HepG2 (cell line): Measurements from ENCODE around the gene EPHB3. TPM values are rescaled to one million over a fixed set of nuclear protein-coding genes. Genes with fewer than 3 reads are reported as not detected.

Source experiments
- ATAC-seq: fragments of 200-7000 bp; cut with Tn5 transposase; 3 replicates; pipeline ENCODE4 v1.9.1; 2020; ENCODE audit warnings: mild to moderate bottlenecking, moderate library complexity
- BruUV-seq: library from RNA; stranded (reverse); fragments of 400-500 nt; replicated peaks from 2 replicates; lab custom pipeline; 2021; lab: Mats Ljungman, UMichigan
- CTCF ChIA-PET: fragments of 300-600 bp; formaldehyde crosslinking; extraction: SDS; loops from one replicate; lab custom pipeline; 2021; ENCODE audit warnings: low total read pairs, inconsistent platforms, low intra/inter-chr PET ratio; lab: Yijun Ruan, JAX
- POLR2A ChIA-PET: fragments of 350-600 bp; sonication (Branson Sonifier 250); formaldehyde crosslinking; loops from one replicate; lab custom pipeline; 2020; ENCODE audit warnings: antibody characterized with exemption, inconsistent platforms; lab: Yijun Ruan, JAX
- DNase-seq: peaks from one replicate; pipeline ENCODE4 v3.0.0-alpha.2; 2015; ENCODE audit warnings: low spot score
- FAIRE-seq: peaks from 3 replicates; lab custom pipeline; 2011; peaks lifted over from hg19 to GRCh38; lab: Jason Lieb, UNC
- H2AFZ ChIP-seq: one replicate; pipeline ENCODE4 v1.6.1; 2011; ENCODE audit warnings: low read length, inconsistent platforms
- H3K27ac ChIP-seq: fragments of 300-600 bp; 3 replicates; pipeline ENCODE4 v1.8.0; 2011; ENCODE audit warnings: mixed run types, mild to moderate bottlenecking, mixed read lengths, low read length, inconsistent platforms; ENCODE audit not compliant: insufficient read depth; ENCODE audit errors: extremely low read length
- H3K27me3 ChIP-seq, 2 experiments: fragments of 200-600 bp in 1 of 2; 2 replicates in 1 of 2; 3 replicates in 1 of 2; pipeline versions ENCODE4 v1.6.0 to v1.8.0; 2011; ENCODE audit warnings: low read length in 2 of 2, mild to moderate bottlenecking in 2 of 2, moderate library complexity in 2 of 2, inconsistent platforms in 1 of 2; ENCODE audit not compliant: insufficient read depth in 2 of 2, control insufficient read depth in 1 of 2
- H3K36me3 ChIP-seq, 2 experiments: fragments of 200-600 bp in 1 of 2; replicated peaks in 1 of 2; 2 replicates in 1 of 2; 3 replicates in 1 of 2; pipeline versions ENCODE4 v1.5.1 to v1.8.0; 2011; ENCODE audit warnings: low read length in 2 of 2, inconsistent platforms in 1 of 2; ENCODE audit not compliant: insufficient read depth in 2 of 2, control insufficient read depth in 1 of 2
- H3K4me1 ChIP-seq: 2 replicates; pipeline ENCODE4 v1.5.1; 2012; ENCODE audit warnings: low read length, inconsistent platforms; ENCODE audit not compliant: insufficient read depth
- H3K4me2 ChIP-seq: 2 replicates; pipeline ENCODE4 v1.6.0; 2011; ENCODE audit warnings: low read depth, low read length, inconsistent platforms
- H3K4me3 ChIP-seq, 3 experiments: fragments of 200-600 bp in 1 of 3; sonication (generic), shearing (Covaris generic) in 1 of 3; replicated peaks in 1 of 3; 2 replicates each; pipeline ENCODE4 v1.5.1; 2011 to 2016; ENCODE audit warnings: low read length in 3 of 3, inconsistent platforms in 2 of 3, low read depth in 2 of 3, mild to moderate bottlenecking in 2 of 3, control low read depth in 1 of 3, mixed read lengths in 1 of 3; ENCODE audit not compliant: insufficient read depth in 1 of 3
- H3K79me2 ChIP-seq: one replicate; pipeline ENCODE4 v1.6.1; 2011; ENCODE audit warnings: low read length, inconsistent platforms; ENCODE audit not compliant: insufficient read depth
- H3K9ac ChIP-seq: 2 replicates; pipeline ENCODE4 v1.6.0; 2011; ENCODE audit warnings: mild to moderate bottlenecking, low read depth, low read length, inconsistent platforms; ENCODE audit not compliant: insufficient read depth
- H3K9me3 ChIP-seq: 2 replicates; pipeline ENCODE4 v1.5.1; 2012; ENCODE audit warnings: mild to moderate bottlenecking, low read length
- H4K20me1 ChIP-seq: 2 replicates; pipeline ENCODE4 v1.6.0; 2011; ENCODE audit warnings: inconsistent platforms, mild to moderate bottlenecking, low read length, moderate library complexity; ENCODE audit not compliant: insufficient read depth
- ATF7-NPFF ChIP-seq: sonication (generic); formaldehyde crosslinking; IDR thresholded peaks from 2 replicates; pipeline ENCODE4 v1.8.1; 2023; ENCODE audit warnings: mild to moderate bottlenecking, low read depth, missing genetic modification reagents, moderate library complexity
- GATAD2A ChIP-seq: IDR thresholded peaks from 2 replicates; pipeline ENCODE4 v1.6.1; 2016
- KDM6A ChIP-seq: IDR thresholded peaks from 2 replicates; pipeline ENCODE4 v1.6.1; 2016; ENCODE audit warnings: low read depth
- MEIS2 ChIP-seq: sonication (generic); formaldehyde crosslinking; IDR thresholded peaks from 2 replicates; pipeline ENCODE4 v1.9.0; 2021; ENCODE audit warnings: mild to moderate bottlenecking, missing genetic modification reagents
- SUZ12 ChIP-seq: fragments of 150-350 bp; IDR thresholded peaks from 2 replicates; pipeline ENCODE4 v1.6.1; 2014; ENCODE audit warnings: low read depth, low read length
- ZFYVE20 ChIP-seq: sonication (generic); formaldehyde crosslinking; IDR thresholded peaks from 2 replicates; pipeline ENCODE4 v1.8.0; 2023; ENCODE audit warnings: low read depth, mild to moderate bottlenecking, moderate library complexity, missing genetic modification reagents, borderline replicate concordance
- WGBS: methylation state at CpG from one replicate; pipeline ENCODE4 v1.1.6; 2017; ENCODE audit warnings: low lambda C conversion rate; 5-methylcytosine and 5-hydroxymethylcytosine counted together
- in situ Hi-C: cut with HindIII; loops from 2 replicates; pipeline ENCODE4 v1.10.0; 2017; ENCODE audit warnings: low pct_unique_long_range_greater_than_20kb; ENCODE audit not compliant: extremely low pct_ligation_motif_present
- intact Hi-C: fragments of 100-400 bp; cut with micrococcal nuclease; formaldehyde crosslinking; loops from one replicate; pipeline ENCODE4 v1.10.0; 2022; ENCODE audit not compliant: unreplicated experiment
- polyA plus RNA-seq, 8 experiments: library from polyadenylated mRNA; depleted of rRNA in 3 of 8; stranded (reverse) in 7 of 8; unstranded in 1 of 8; fragments of >200 nt; fragmentation: Illumina TruSeq in 4 of 8; extraction: Trizol in 4 of 8; gene quantifications; 2 replicates each; pipeline versions ENCODE4 v1.2.1 to v1.2.3, GENCODE V29; 2011 to 2016; ENCODE audit warnings: low read depth in 4 of 8, missing spikeins in 1 of 8, mixed read lengths in 1 of 8; ENCODE audit not compliant: insufficient read depth in 1 of 8
- total RNA-seq, 5 experiments: library from RNA; depleted of rRNA; stranded (reverse); fragments of >200 nt; fragmentation: Illumina TruSeq; extraction: Trizol; gene quantifications; 2 replicates each; pipeline ENCODE4 v1.2.3, GENCODE V29; 2016; ENCODE audit warnings: low read depth in 1 of 5
- TF ChIP-seq, protein P1 (sequence below): sonication (generic); formaldehyde crosslinking; IDR thresholded peaks from 2 replicates; pipeline ENCODE4 v1.4.0; 2020; ENCODE audit warnings: missing genetic modification reagents
- TF ChIP-seq, protein P2 (sequence below): sonication (generic); formaldehyde crosslinking; IDR thresholded peaks from 2 replicates; pipeline ENCODE4 v1.4.0; 2020; ENCODE audit warnings: mild to moderate bottlenecking, missing genetic modification reagents
- TF ChIP-seq, protein P3 (sequence below): sonication (generic); formaldehyde crosslinking; IDR thresholded peaks from 2 replicates; pipeline ENCODE4 v1.4.0; 2020; ENCODE audit warnings: mild to moderate bottlenecking, missing genetic modification reagents
- TF ChIP-seq, protein P4 (sequence below): IDR thresholded peaks from 2 replicates; pipeline ENCODE4 v1.6.1; 2016; ENCODE audit warnings: control low read depth

The EPHB3 gene
- total and polyA plus RNA-seq, 2 of the 13 experiments (the other 11 are each of a cell fraction or from before 2014, with no cell fraction given), result 0.01 TPM; not detected in 1

DNA sequence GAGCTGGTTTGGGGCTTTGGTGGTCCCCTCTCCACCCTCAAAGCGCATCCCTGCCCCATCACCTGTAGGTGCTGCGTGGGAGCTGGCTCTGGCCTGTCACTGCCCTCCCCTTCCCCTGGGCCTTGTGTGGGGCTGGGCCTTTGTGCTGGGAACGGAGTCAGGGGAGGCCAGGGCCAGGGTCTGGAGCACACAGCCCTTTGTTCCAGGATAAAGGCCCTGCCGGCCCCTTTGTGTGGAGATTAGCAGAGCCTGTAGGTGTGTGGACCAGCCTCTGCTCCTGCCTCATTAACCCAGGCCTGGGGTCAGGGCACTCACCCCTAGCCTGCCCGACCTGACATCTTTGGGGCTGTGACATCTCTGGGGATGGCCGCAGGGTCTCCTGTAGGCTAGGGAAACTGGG lies 8.9 kb downstream of the EPHB3 start:
- H2AFZ ChIP-seq, result no peak overlapping the region
- 57% methylated on average over 3 of the region's 6 CpGs for whole genome bisulfite sequencing
- FAIRE-seq (no peak), ATAC-seq (no peak), DNase-seq (no peak)
- H3K4me3 ChIP-seq, result no peak overlapping the region
- BruUV-seq, result no TSS peak
- intact Hi-C loops (no loop called here), in situ Hi-C loops (no loop called here)
- H3K27ac ChIP-seq, result no peak overlapping the region
- no peaks in the 10 kb centered on the region for H3K79me2 ChIP-seq
- ChIA-PET POLR2A (no interaction called here), CTCF (no interaction called here)
- peaks cover 19 to 62% of the 10 kb centered on the region in 2 experiments for H3K27me3 ChIP-seq
- H3K9me3 ChIP-seq, result no peaks in the 10 kb centered on the region
- H3K4me2 ChIP-seq, result no peak overlapping the region
- no peaks in the 10 kb centered on the region for H3K4me1 ChIP-seq
- no peaks in the 10 kb centered on the region for H3K36me3 ChIP-seq
- no peak for TF ChIP-seq ZFYVE20 (CRISPR knock-in tag)
- TF ChIP-seq ATF7-NPFF, result no peak
- no peak for TF ChIP-seq SUZ12
- no peak for TF ChIP-seq MEIS2
- TF ChIP-seq, protein P1, sequence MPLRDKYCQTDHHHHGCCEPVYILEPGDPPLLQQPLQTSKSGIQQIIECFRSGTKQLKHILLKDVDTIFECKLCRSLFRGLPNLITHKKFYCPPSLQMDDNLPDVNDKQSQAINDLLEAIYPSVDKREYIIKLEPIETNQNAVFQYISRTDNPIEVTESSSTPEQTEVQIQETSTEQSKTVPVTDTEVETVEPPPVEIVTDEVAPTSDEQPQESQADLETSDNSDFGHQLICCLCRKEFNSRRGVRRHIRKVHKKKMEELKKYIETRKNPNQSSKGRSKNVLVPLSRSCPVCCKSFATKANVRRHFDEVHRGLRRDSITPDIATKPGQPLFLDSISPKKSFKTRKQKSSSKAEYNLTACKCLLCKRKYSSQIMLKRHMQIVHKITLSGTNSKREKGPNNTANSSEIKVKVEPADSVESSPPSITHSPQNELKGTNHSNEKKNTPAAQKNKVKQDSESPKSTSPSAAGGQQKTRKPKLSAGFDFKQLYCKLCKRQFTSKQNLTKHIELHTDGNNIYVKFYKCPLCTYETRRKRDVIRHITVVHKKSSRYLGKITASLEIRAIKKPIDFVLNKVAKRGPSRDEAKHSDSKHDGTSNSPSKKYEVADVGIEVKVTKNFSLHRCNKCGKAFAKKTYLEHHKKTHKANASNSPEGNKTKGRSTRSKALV, result no peak
- TF ChIP-seq KDM6A (CRISPR knock-in tag), result no peak
- TF ChIP-seq, protein P2, sequence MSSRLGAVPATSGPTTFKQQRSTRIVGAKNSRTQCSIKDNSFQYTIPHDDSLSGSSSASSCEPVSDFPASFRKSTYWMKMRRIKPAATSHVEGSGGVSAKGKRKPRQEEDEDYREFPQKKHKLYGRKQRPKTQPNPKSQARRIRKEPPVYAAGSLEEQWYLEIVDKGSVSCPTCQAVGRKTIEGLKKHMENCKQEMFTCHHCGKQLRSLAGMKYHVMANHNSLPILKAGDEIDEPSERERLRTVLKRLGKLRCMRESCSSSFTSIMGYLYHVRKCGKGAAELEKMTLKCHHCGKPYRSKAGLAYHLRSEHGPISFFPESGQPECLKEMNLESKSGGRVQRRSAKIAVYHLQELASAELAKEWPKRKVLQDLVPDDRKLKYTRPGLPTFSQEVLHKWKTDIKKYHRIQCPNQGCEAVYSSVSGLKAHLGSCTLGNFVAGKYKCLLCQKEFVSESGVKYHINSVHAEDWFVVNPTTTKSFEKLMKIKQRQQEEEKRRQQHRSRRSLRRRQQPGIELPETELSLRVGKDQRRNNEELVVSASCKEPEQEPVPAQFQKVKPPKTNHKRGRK, result no peak
- TF ChIP-seq GATAD2A, result no peak
- TF ChIP-seq, protein P3, sequence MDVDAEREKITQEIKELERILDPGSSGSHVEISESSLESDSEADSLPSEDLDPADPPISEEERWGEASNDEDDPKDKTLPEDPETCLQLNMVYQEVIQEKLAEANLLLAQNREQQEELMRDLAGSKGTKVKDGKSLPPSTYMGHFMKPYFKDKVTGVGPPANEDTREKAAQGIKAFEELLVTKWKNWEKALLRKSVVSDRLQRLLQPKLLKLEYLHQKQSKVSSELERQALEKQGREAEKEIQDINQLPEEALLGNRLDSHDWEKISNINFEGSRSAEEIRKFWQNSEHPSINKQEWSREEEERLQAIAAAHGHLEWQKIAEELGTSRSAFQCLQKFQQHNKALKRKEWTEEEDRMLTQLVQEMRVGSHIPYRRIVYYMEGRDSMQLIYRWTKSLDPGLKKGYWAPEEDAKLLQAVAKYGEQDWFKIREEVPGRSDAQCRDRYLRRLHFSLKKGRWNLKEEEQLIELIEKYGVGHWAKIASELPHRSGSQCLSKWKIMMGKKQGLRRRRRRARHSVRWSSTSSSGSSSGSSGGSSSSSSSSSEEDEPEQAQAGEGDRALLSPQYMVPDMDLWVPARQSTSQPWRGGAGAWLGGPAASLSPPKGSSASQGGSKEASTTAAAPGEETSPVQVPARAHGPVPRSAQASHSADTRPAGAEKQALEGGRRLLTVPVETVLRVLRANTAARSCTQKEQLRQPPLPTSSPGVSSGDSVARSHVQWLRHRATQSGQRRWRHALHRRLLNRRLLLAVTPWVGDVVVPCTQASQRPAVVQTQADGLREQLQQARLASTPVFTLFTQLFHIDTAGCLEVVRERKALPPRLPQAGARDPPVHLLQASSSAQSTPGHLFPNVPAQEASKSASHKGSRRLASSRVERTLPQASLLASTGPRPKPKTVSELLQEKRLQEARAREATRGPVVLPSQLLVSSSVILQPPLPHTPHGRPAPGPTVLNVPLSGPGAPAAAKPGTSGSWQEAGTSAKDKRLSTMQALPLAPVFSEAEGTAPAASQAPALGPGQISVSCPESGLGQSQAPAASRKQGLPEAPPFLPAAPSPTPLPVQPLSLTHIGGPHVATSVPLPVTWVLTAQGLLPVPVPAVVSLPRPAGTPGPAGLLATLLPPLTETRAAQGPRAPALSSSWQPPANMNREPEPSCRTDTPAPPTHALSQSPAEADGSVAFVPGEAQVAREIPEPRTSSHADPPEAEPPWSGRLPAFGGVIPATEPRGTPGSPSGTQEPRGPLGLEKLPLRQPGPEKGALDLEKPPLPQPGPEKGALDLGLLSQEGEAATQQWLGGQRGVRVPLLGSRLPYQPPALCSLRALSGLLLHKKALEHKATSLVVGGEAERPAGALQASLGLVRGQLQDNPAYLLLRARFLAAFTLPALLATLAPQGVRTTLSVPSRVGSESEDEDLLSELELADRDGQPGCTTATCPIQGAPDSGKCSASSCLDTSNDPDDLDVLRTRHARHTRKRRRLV (CRISPR knock-in tag), result no peak
- TF ChIP-seq, protein P4, sequence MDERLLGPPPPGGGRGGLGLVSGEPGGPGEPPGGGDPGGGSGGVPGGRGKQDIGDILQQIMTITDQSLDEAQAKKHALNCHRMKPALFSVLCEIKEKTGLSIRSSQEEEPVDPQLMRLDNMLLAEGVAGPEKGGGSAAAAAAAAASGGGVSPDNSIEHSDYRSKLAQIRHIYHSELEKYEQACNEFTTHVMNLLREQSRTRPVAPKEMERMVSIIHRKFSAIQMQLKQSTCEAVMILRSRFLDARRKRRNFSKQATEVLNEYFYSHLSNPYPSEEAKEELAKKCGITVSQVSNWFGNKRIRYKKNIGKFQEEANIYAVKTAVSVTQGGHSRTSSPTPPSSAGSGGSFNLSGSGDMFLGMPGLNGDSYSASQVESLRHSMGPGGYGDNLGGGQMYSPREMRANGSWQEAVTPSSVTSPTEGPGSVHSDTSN, result no peak
- no peak overlapping the region for H3K9ac ChIP-seq
- H4K20me1 ChIP-seq, result no peaks in the 10 kb centered on the region
